ENCODE data around the gene HNF1A. TPM values are rescaled to one million over a fixed set of nuclear protein-coding genes. Genes with fewer than 3 reads are reported as not detected.

The HNF1A gene, protein sequence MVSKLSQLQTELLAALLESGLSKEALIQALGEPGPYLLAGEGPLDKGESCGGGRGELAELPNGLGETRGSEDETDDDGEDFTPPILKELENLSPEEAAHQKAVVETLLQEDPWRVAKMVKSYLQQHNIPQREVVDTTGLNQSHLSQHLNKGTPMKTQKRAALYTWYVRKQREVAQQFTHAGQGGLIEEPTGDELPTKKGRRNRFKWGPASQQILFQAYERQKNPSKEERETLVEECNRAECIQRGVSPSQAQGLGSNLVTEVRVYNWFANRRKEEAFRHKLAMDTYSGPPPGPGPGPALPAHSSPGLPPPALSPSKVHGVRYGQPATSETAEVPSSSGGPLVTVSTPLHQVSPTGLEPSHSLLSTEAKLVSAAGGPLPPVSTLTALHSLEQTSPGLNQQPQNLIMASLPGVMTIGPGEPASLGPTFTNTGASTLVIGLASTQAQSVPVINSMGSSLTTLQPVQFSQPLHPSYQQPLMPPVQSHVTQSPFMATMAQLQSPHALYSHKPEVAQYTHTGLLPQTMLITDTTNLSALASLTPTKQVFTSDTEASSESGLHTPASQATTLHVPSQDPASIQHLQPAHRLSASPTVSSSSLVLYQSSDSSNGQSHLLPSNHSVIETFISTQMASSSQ
- not detected for total RNA-seq

DNA sequence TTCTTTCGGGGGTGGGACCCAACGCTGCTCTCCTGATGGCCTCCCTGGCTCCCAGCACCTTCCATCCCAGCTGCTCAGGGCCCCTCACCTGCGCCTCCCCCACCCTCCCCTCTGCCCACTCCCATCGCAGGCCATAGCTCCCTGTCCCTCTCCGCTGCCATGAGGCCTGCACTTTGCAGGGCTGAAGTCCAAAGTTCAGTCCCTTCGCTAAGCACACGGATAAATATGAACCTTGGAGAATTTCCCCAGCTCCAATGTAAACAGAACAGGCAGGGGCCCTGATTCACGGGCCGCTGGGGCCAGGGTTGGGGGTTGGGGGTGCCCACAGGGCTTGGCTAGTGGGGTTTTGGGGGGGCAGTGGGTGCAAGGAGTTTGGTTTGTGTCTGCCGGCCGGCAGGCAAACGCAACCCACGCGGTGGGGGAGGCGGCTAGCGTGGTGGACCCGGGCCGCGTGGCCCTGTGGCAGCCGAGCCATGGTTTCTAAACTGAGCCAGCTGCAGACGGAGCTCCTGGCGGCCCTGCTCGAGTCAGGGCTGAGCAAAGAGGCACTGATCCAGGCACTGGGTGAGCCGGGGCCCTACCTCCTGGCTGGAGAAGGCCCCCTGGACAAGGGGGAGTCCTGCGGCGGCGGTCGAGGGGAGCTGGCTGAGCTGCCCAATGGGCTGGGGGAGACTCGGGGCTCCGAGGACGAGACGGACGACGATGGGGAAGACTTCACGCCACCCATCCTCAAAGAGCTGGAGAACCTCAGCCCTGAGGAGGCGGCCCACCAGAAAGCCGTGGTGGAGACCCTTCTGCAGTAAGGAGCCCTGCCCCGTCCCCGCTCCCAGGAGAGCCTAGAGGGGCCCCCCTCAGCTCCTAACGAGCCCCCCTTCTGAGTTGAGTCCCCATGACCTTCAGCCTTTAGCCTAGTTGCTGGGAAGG is at the start of gene HNF1A:
Gene HNF1A (plus strand): TSS at position 248 of the 924 bp plus-strand sequence. CDS start 226 bp downstream, at position 474.
- TF ChIP-seq CTCF (IDR thresholded peaks at IDR 0.05; ENCODE audit: low read depth), result no peak

DNA sequence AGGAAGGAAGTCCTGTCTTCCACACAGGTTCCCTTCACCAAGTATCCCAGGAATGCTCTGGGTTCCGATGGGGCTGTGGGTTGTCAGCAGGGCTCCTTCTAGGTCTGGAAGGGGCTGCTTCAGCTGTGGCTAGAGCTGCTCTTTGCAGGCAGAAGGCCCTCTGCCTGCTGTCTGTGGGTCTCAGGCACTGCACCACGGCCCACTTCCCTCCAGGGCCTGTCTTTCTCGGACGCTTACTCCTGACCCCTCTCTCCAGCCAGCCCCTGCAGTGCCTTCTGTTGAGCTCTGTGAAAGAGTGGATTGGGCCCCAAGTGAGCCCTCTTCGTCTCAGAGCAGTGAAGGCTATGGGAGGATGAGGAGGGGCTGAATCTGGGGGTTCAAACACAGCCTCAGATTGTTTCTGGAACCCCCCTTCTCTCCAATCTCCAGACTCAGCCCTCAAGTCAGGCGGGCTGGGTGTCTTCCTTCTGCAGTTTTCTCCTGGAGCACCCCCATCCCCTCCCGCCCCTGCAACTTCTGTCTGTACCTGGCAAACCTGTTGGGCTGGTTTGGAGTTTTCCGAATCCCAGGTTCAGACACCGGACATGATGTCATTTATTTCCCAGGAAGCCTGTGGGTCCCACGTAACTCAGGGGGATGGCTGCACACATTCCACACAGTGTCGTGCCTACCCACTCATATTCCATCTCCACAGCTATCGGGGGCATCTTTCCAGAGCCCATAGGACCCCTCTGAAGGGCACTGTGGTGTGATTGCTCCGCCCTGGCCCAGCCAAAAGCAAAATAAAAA is 49.3 kb upstream of the HNF1A start:
- no peak for TF ChIP-seq CTCF (IDR thresholded peaks at IDR 0.05; ENCODE audit: low read depth)

DNA sequence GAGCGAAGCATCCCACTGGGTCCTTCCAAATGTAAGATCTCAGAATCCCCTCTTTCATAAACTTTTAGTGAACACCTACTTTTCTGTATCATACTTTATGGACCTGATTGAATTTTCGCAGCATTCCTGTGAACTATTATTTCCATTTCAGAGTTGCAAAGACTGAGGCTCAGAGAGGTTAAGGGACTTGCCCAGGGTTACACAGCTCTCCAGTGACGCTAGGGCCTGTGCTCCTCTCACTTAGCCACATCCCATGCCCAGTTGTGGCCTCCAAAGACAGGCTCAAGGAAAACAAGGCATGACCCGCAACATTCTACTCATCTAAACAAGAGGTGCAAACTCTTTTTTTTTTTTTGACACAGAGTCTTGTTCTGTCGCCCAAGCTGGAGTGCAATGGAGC is 48.3 kb upstream of the HNF1A start:
- no peak for TF ChIP-seq CTCF (IDR thresholded peaks at IDR 0.05; ENCODE audit: low read depth)

DNA sequence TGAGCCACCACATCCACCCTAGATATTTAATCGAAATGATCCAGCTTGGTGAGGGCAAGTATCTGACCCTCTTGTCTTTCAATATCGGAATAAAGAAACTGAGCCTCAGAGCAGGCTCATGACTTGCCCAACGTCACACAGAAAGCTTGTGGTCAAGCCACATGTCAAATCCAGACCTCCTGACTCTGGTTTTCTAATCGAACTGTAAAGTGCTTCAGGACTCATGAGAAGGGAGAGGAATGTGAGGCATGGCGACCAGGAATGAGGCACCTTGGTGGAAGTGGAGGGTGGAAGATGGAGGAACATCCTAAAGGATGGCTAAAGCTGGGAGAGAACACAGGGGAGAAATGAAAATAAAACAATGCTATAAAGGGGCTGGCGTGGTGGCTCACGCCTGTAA is 46.3 kb upstream of the HNF1A start:
- TF ChIP-seq CTCF (IDR thresholded peaks at IDR 0.05; ENCODE audit: low read depth), result no peak

- no peak for TF ChIP-seq CTCF (IDR thresholded peaks at IDR 0.05; ENCODE audit: low read depth)
Measured at GRCh38 chr12:120932956-120933526, 45.3 kb upstream of the HNF1A start.

DNA sequence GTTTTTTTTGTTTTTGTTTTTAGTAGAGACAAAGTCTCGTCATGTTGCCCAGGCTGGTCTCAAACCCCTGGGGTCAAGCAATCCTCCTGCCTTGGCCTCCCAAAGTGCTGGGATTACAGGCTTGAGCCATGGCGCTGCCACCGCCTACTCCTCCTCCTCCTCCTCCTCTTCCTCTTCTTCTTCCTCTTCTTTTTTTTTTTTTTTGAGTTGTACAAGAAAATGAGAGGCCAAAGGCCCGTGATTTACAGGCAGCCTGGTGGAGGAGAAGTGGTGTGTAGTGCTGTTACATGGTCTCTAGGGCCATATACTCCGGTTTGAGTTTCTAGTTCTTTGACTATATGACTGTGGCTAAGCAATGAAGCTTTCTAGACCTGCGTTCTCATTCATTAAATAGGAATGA is 44.6 kb upstream of the HNF1A start:
- TF ChIP-seq CTCF (IDR thresholded peaks at IDR 0.05; ENCODE audit: low read depth), result no peak

Data from subcutaneous adipose tissue (tissue), 4 donors.